ENCODE measurements around the gene PRPF39.

Gene PRPF39

DNA sequence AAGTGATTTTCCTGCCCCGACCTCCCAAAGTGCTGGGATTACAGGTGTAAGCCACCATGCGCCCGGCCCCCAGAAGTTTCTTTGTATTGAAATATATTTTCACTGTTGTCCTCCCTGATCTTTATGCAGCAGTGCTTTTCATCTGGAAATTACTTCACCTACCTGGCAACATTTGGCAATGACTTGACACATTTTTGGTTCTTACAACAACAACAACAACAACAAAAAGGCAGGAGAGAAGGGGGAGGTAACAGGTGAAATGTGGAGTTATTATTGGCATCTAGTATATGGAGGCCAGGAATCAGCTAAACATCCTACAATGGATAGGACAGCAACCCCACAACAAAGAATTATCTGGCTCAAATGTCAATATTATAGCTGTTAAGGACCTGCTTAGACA lies 65.7 kb downstream of the PRPF39 start:
- TF ChIP-seq, protein P1, sequence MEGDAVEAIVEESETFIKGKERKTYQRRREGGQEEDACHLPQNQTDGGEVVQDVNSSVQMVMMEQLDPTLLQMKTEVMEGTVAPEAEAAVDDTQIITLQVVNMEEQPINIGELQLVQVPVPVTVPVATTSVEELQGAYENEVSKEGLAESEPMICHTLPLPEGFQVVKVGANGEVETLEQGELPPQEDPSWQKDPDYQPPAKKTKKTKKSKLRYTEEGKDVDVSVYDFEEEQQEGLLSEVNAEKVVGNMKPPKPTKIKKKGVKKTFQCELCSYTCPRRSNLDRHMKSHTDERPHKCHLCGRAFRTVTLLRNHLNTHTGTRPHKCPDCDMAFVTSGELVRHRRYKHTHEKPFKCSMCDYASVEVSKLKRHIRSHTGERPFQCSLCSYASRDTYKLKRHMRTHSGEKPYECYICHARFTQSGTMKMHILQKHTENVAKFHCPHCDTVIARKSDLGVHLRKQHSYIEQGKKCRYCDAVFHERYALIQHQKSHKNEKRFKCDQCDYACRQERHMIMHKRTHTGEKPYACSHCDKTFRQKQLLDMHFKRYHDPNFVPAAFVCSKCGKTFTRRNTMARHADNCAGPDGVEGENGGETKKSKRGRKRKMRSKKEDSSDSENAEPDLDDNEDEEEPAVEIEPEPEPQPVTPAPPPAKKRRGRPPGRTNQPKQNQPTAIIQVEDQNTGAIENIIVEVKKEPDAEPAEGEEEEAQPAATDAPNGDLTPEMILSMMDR (IDR thresholded peaks at IDR 0.05), result no peak
- no peak overlapping the region for H3K4me3 ChIP-seq (ENCODE audit: low read depth, low read length)
- no peaks in the 10 kb centered on the region for H3K27me3 ChIP-seq (ENCODE audit: control insufficient read depth, insufficient read depth, low read length)
- H3K36me3 ChIP-seq (ENCODE audit: control insufficient read depth, insufficient read depth, low read length), result no peaks in the 10 kb centered on the region
- no peaks in the 10 kb centered on the region for H3K4me1 ChIP-seq
- no peaks in the 10 kb centered on the region for H3K9me3 ChIP-seq (ENCODE audit: control insufficient read depth, low read length)
- peaks cover under 1% of the 10 kb centered on the region for H3K79me2 ChIP-seq
- H3K4me2 ChIP-seq (ENCODE audit: low read length), result no peak overlapping the region
- no peak overlapping the region for H3K27ac ChIP-seq
- H2AFZ ChIP-seq, result no peak overlapping the region
- H3K9ac ChIP-seq, result no peak overlapping the region

DNA sequence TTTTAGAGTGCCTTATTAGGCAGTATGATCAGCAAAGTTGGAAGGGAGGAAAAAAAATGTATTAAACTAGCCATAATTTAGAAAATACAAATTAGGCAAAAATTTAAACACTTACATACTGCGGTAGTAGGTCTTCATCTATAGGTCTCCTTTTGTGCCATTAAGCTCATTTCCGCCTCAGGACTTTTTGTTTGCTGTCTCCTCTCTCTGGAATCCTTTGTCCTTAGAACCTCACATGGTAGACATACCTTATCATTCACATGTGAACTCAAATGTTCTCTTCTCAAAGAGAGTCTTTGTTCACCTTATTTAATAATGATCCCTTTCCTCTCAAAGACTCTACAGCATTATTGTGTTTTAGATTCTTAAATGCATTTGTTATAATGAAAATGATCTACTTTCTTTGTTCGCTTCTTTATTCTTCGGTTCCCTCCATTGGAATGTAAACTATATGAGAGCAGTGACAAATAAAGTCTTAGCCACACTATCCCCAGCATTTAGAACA lies 66.5 kb downstream of the PRPF39 start:
- no peaks in the 10 kb centered on the region for H3K79me2 ChIP-seq
- H2AFZ ChIP-seq, result no peak overlapping the region
- no peaks in the 10 kb centered on the region for H3K9me3 ChIP-seq (ENCODE audit: control insufficient read depth, low read length)
- H3K9ac ChIP-seq, result no peak overlapping the region
- H3K4me1 ChIP-seq, result no peaks in the 10 kb centered on the region
- H3K27ac ChIP-seq, result no peak overlapping the region
- H3K4me3 ChIP-seq (ENCODE audit: low read depth, low read length), result no peak overlapping the region
- H3K36me3 ChIP-seq (ENCODE audit: control insufficient read depth, insufficient read depth, low read length), result no peaks in the 10 kb centered on the region
- TF ChIP-seq, protein P1 (IDR thresholded peaks at IDR 0.05), result no peak
- H3K27me3 ChIP-seq (ENCODE audit: control insufficient read depth, insufficient read depth, low read length), result no peaks in the 10 kb centered on the region
- no peak overlapping the region for H3K4me2 ChIP-seq (ENCODE audit: low read length)

DNA sequence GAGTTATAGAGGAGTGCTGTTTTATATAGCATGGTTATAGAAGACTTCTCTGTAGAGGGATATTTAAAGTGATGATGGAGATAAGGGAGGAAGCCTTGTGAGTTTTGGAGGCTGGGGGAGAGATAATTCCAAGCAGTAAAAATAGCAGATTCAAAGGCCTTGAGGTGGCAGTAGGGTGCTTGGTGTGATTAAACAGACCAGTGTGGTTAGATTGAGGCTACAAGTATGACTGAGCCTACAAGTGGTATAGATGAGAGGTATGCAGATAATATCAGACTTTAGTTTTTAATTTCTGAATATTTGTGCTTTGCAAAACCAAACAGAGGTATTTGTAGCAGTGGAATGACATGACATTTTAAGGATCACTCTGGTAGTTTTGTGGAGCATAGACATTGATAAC lies 72.2 kb downstream of the PRPF39 start:
- Histone ChIP-seq H3K27ac (no peak overlapping the region), H3K4me2 (ENCODE audit: low read length) (no peak overlapping the region), H3K4me1 (no peaks in the 10 kb centered on the region), H3K4me3 (ENCODE audit: low read depth, low read length) (no peak overlapping the region), H3K9me3 (ENCODE audit: control insufficient read depth, low read length) (no peaks in the 10 kb centered on the region), H3K36me3 (ENCODE audit: control insufficient read depth, insufficient read depth, low read length) (no peaks in the 10 kb centered on the region), H3K9ac (no peak overlapping the region), H3K79me2 (no peaks in the 10 kb centered on the region), H3K27me3 (ENCODE audit: control insufficient read depth, insufficient read depth, low read length) (no peaks in the 10 kb centered on the region), H2AFZ (no peak overlapping the region)
- TF ChIP-seq, protein P1 (IDR thresholded peaks at IDR 0.05), result no peak

Measured in parathyroid adenoma (tissue), 2 donors.